Fibroblast of villous mesenchyme (primary cell): ENCODE measurements around the gene SNX2. TPM values are rescaled to one million over a fixed set of nuclear protein-coding genes. Genes with fewer than 3 reads are reported as not detected.

ENCODE experiments used
- DNase-seq: peaks from one replicate; pipeline ENCODE4 v3.0.0-alpha.2; 2010; ENCODE audit warnings: low read depth
- H3K4me3 ChIP-seq: 2 replicates; pipeline ENCODE4 v1.5.1; 2011; ENCODE audit warnings: low read depth, mild to moderate bottlenecking, low read length
- total RNA-seq: library from RNA; depleted of rRNA; stranded (reverse); fragments of >200 nt; gene quantifications from 2 replicates; pipeline ENCODE4 v1.2.3, GENCODE V29; 2012
- TF ChIP-seq, protein P1 (sequence below): IDR thresholded peaks from 2 replicates; pipeline ENCODE4 v1.5.1; 2012; ENCODE audit warnings: low read depth, mild to moderate bottlenecking, low read length; ENCODE audit not compliant: insufficient read depth

SNX2 gene
- total RNA-seq, 1 donor = 66.9 TPM

DNA sequence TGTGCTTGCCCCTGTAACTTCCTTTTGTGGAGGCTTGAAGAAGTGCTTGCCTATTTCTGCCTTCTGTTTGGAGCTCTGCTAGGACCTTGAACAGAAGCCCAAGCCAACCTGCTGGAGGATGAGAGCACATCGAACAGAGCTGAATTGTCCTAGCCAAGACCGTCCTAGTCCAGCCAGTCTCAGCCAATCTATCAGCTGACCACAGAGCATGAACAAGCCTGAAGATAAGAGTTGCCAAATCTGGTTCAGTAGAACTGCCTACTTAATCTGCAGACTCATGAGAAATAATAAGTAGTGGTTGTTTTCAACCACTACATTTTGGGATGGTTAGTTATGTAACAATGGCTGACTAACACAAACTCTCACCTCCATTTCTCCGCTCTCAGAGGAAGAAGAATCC lies 4.4 kb upstream of the SNX2 start:
- H3K4me3 ChIP-seq = no peak overlapping the region
- TF ChIP-seq, protein P1, sequence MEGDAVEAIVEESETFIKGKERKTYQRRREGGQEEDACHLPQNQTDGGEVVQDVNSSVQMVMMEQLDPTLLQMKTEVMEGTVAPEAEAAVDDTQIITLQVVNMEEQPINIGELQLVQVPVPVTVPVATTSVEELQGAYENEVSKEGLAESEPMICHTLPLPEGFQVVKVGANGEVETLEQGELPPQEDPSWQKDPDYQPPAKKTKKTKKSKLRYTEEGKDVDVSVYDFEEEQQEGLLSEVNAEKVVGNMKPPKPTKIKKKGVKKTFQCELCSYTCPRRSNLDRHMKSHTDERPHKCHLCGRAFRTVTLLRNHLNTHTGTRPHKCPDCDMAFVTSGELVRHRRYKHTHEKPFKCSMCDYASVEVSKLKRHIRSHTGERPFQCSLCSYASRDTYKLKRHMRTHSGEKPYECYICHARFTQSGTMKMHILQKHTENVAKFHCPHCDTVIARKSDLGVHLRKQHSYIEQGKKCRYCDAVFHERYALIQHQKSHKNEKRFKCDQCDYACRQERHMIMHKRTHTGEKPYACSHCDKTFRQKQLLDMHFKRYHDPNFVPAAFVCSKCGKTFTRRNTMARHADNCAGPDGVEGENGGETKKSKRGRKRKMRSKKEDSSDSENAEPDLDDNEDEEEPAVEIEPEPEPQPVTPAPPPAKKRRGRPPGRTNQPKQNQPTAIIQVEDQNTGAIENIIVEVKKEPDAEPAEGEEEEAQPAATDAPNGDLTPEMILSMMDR = no peak

GRCh38 chr5:122772446-122772845 lies 2.4 kb upstream of the SNX2 start:
- no peak overlapping the region for H3K4me3 ChIP-seq
- peak; percentile 26 for DNase-seq
- TF ChIP-seq, protein P1 = no peak

More for the DNA sequence above, 4.4 kb upstream of the SNX2 start:
- no peak for DNase-seq

GRCh38 chr5:122773619-122774018 lies 1.3 kb upstream of the SNX2 start:
- H3K4me3 ChIP-seq = no peak overlapping the region
- TF ChIP-seq, protein P1 = no peak
- DNase-seq = no peak

DNA sequence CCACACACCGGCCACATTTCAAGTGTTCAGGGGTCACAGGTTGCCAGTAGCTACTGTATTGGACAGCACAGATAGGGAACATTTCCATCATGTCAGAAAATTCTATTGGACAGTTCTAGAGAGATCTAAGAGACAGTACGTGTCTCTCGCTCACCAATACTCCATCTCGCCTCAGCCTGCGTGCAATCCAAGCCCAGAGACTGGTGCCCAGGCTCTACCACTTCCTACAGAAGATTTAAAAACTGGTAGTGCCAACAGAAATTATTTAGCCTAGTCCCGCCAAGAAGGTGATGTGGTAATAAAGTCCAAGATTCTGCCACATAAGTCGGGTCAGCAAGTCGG lies 390 bp upstream of the SNX2 start:
- DNase-seq = no peak
- peak overlapping the region; percentile 95 for H3K4me3 ChIP-seq
- TF ChIP-seq, protein P1 = no peak

DNA sequence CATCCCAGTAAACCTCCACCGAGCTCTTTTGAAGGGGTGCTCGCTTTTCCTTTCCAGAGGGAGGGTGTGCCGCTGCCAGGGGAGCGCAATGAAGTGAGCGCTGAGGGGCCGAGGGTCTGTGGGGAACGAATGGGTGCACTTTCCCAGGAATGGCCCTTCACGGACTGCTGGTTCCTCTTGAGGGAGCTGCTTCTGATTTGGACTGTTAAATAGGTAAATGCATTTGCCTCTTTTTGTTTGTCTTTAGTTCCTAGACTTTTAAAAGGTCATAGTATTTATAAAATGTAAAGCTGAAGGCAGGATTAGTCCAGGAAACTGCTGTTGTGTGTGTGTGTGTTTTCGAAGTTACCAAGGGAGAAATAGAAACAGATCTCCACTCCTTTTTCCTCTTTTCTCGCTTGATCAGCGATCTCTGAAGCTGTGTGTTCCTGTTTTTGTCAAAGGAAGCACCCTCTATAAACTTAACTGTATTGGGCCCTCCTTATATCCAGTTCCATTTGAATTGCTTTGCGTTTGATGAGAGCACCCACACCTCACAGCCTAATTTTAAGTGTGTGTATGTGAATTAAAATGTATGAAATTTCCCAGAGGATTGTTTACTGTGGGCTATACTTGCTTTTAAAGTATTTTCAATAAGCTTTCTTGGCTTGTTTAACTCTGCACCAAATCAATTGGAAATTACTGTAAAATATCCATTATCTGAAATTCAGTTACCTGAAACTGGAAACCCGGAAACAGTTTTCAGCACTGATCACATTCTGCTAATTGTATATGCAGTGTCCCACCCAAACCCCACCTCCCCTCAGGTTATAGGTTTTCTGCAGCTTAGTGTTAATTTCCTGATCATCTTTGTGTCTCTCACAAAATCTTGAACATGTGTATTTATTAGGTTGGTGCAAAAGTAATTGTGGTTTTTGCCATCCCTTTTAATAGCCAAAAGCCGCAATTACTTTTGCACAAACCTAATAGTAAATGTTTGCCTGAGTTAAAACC lies 966 bp downstream of the SNX2 start:
- TF ChIP-seq, protein P1 = no peak
- peak; percentile 19 for DNase-seq

GRCh38 chr5:122778157-122778556 lies 3.3 kb downstream of the SNX2 start:
- no peak for DNase-seq
- TF ChIP-seq, protein P1 = no peak
- no peak overlapping the region for H3K4me3 ChIP-seq

More for the DNA sequence above, 966 bp downstream of the SNX2 start:
- peak overlapping the region; percentile 95 for H3K4me3 ChIP-seq
